ENCODE results near the gene LRMDA.

Gene LRMDA

GRCh38 chr10:75548356-75548755, 116.9 kb downstream of the LRMDA start:
- H3K9ac ChIP-seq (ENCODE audit: low read depth, low read length, poor library complexity, severe bottlenecking): peak overlapping the region; percentile 17
- H2AFZ ChIP-seq (ENCODE audit: low read length): no peak overlapping the region
- peak overlapping the region; percentile 72 for H3K4me2 ChIP-seq (ENCODE audit: low read depth, low read length, poor library complexity, severe bottlenecking)
- H3K27me3 ChIP-seq (ENCODE audit: insufficient read depth, low read length, poor library complexity, severe bottlenecking): no peaks in the 10 kb centered on the region
- H4K20me1 ChIP-seq (ENCODE audit: insufficient read depth, low read length, poor library complexity, severe bottlenecking): no peaks in the 10 kb centered on the region
- TF ChIP-seq CTCF (conservative IDR thresholded peaks at IDR 0.05; ENCODE audit: low read length) (no peak), EZH2phosphoT487 (IDR thresholded peaks at IDR 0.05; ENCODE audit: borderline replicate concordance) (no peak)
- H3K4me3 ChIP-seq (ENCODE audit: low read length, poor library complexity, severe bottlenecking): peak overlapping the region; percentile 58
- peaks cover 15% of the 10 kb centered on the region for H3F3A ChIP-seq (ENCODE audit: low read depth)
- H3K79me2 ChIP-seq (ENCODE audit: insufficient read depth, low read length): no peaks in the 10 kb centered on the region
- H3K9me3 ChIP-seq (ENCODE audit: insufficient read depth, low read depth, low read length): peaks cover 10% of the 10 kb centered on the region; the same call in 1 of the 2 replicates
- no peaks in the 10 kb centered on the region for H3K9me2 ChIP-seq (replicated peaks; ENCODE audit: low read depth, low read length)
- peaks cover 57% of the 10 kb centered on the region for H3K4me1 ChIP-seq (ENCODE audit: insufficient read depth, low read length, poor library complexity, severe bottlenecking)
- no peaks in the 10 kb centered on the region for H3K36me3 ChIP-seq (ENCODE audit: insufficient read depth, low read length)

GRCh38 chr10:75550191-75550590, 118.8 kb downstream of the LRMDA start:
- no peaks in the 10 kb centered on the region for H3K9me2 ChIP-seq (replicated peaks; ENCODE audit: low read depth, low read length)
- no peaks in the 10 kb centered on the region for H3K27me3 ChIP-seq (ENCODE audit: insufficient read depth, low read length, poor library complexity, severe bottlenecking)
- H3K4me1 ChIP-seq (ENCODE audit: insufficient read depth, low read length, poor library complexity, severe bottlenecking): peaks cover 56% of the 10 kb centered on the region
- H4K20me1 ChIP-seq (ENCODE audit: insufficient read depth, low read length, poor library complexity, severe bottlenecking): no peaks in the 10 kb centered on the region
- no peak overlapping the region for H3K9ac ChIP-seq (ENCODE audit: low read depth, low read length, poor library complexity, severe bottlenecking)
- H3K4me3 ChIP-seq (ENCODE audit: low read length, poor library complexity, severe bottlenecking): no peak overlapping the region
- no peaks in the 10 kb centered on the region for H3K79me2 ChIP-seq (ENCODE audit: insufficient read depth, low read length)
- no peak overlapping the region for H3K4me2 ChIP-seq (ENCODE audit: low read depth, low read length, poor library complexity, severe bottlenecking)
- H2AFZ ChIP-seq (ENCODE audit: low read length): no peak overlapping the region
- H3K9me3 ChIP-seq (ENCODE audit: insufficient read depth, low read depth, low read length): peaks cover 10% of the 10 kb centered on the region; the same call in 1 of the 2 replicates
- TF ChIP-seq CTCF (conservative IDR thresholded peaks at IDR 0.05; ENCODE audit: low read length) (no peak), EZH2phosphoT487 (IDR thresholded peaks at IDR 0.05; ENCODE audit: borderline replicate concordance) (no peak)
- H3F3A ChIP-seq (ENCODE audit: low read depth): peaks cover 15% of the 10 kb centered on the region
- H3K36me3 ChIP-seq (ENCODE audit: insufficient read depth, low read length): no peaks in the 10 kb centered on the region

GRCh38 chr10:75552171-75552570, 120.7 kb downstream of the LRMDA start:
- Histone ChIP-seq H3K4me2 (ENCODE audit: low read depth, low read length, poor library complexity, severe bottlenecking) (no peak overlapping the region), H3K9me3 (ENCODE audit: insufficient read depth, low read depth, low read length) (peaks cover 10% of the 10 kb centered on the region; the same call in 1 of the 2 replicates), H3K9ac (ENCODE audit: low read depth, low read length, poor library complexity, severe bottlenecking) (no peak overlapping the region), H3K79me2 (ENCODE audit: insufficient read depth, low read length) (no peaks in the 10 kb centered on the region), H3K9me2 (replicated peaks; ENCODE audit: low read depth, low read length) (no peaks in the 10 kb centered on the region), H3K4me1 (ENCODE audit: insufficient read depth, low read length, poor library complexity, severe bottlenecking) (peaks cover 38% of the 10 kb centered on the region), H3K27me3 (ENCODE audit: insufficient read depth, low read length, poor library complexity, severe bottlenecking) (no peaks in the 10 kb centered on the region), H3K4me3 (ENCODE audit: low read length, poor library complexity, severe bottlenecking) (no peak overlapping the region), H3F3A (ENCODE audit: low read depth) (peaks cover 11% of the 10 kb centered on the region), H3K36me3 (ENCODE audit: insufficient read depth, low read length) (no peaks in the 10 kb centered on the region), H2AFZ (ENCODE audit: low read length) (no peak overlapping the region), H4K20me1 (ENCODE audit: insufficient read depth, low read length, poor library complexity, severe bottlenecking) (no peaks in the 10 kb centered on the region)
- TF ChIP-seq CTCF (conservative IDR thresholded peaks at IDR 0.05; ENCODE audit: low read length) (no peak), EZH2phosphoT487 (IDR thresholded peaks at IDR 0.05; ENCODE audit: borderline replicate concordance) (no peak)

Data from Loucy (cell line).